Measurements from ENCODE around the gene TLE5.

Gene TLE5

DNA sequence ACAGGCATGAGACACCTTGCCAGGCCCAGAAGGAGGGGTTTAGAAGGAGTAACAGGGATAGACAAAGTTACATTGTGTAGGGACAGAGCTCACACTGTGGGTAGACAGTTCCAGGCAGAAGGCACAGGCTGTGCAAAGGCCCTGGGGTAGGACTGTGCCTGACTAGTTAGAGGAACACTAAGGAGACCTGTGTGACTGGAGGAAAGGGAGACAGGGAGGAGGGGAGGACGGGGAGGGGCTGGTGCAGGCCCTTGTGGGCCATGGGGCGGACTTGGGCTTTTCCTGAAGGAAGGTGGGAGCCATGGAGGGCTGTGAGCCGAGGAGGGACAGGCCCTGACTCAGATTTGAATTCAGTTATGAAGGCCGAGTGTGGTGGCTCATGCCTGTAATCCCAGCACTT, 17.3 kb upstream of the TLE5 start:
- Histone ChIP-seq H3K79me2 (ENCODE audit: control insufficient read depth, insufficient read depth, low read length) (no peaks in the 10 kb centered on the region), H3K4ac (ENCODE audit: low read depth, low read length) (no peak overlapping the region), H3K27ac (ENCODE audit: low read depth, low read length) (no peak overlapping the region), H2BK120ac (ENCODE audit: low read depth, low read length) (no peak overlapping the region), H4K8ac (ENCODE audit: low read depth, low read length) (no peak overlapping the region), H4K5ac (ENCODE audit: low read length) (no peak overlapping the region), H3K23ac (ENCODE audit: low read length) (no peak overlapping the region), H2BK5ac (ENCODE audit: low read length) (no peak overlapping the region), H3K79me1 (ENCODE audit: low read length) (no peaks in the 10 kb centered on the region), H3K36me3 (ENCODE audit: control insufficient read depth, insufficient read depth, low read length) (no peaks in the 10 kb centered on the region), H3K9ac (ENCODE audit: low read length) (no peak overlapping the region), H3K18ac (ENCODE audit: low read length) (no peak overlapping the region), H3K27me3 (ENCODE audit: insufficient read depth, low read length, poor library complexity) (no peaks in the 10 kb centered on the region), H3K4me1 (ENCODE audit: control insufficient read depth, low read depth, low read length) (no peaks in the 10 kb centered on the region), H3K4me2 (ENCODE audit: low read length) (no peak overlapping the region), H2BK15ac (replicated peaks; ENCODE audit: low read depth) (no peak overlapping the region), H2AK5ac (ENCODE audit: low read length) (no peak overlapping the region), H3K56ac (ENCODE audit: low read length) (no peak overlapping the region), H3K4me3 (ENCODE audit: low read length) (no peak overlapping the region)
- no CpG with 5 or more reads among the region's 4 CpGs for WGBS (ENCODE audit: extremely low coverage, insufficient coverage, low lambda C conversion rate)
- DNase-seq = no peak

DNA sequence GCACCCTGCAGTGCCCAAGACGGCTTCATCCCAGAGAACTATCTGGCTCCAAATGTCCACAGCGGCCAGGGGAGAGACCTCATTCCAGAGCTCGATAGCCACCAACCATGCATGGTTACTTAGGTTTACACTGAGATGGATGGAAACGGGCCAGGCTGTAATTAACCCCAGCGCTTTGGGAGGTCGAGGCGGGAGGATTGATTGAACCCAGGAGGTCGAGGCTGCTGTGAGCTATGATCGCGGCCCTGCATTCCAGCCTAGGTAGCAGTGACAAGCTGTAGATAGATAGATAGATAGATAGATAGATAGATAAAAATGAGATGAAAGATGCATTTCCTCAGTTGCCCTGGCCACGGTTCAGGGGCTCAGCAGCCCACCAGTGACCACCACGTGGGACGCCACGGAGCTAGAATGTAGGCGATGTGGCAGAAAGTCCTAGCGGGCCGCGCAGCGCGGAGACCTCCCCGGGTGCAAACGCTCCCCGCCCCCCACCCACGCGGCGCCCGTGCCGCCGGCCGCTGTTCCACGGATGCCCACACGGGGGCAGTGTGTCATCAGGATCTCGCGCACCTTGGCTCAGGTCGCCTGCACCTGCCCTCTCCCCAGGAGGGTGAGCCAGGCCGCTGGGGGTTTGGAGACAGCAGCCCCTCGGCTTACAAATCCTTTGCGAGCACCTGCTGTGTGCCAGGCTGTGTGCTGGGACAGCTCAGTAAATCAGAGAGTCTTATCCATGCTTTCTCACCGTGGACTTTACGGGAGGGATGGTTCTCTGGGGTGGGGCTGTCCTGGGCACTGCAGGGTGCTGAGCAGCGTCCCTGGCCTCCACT, 13.5 kb upstream of the TLE5 start:
- DNase-seq = no peak
- Histone ChIP-seq H3K4me3 (ENCODE audit: low read length) (no peak overlapping the region), H3K36me3 (ENCODE audit: control insufficient read depth, insufficient read depth, low read length) (no peaks in the 10 kb centered on the region)

DNA sequence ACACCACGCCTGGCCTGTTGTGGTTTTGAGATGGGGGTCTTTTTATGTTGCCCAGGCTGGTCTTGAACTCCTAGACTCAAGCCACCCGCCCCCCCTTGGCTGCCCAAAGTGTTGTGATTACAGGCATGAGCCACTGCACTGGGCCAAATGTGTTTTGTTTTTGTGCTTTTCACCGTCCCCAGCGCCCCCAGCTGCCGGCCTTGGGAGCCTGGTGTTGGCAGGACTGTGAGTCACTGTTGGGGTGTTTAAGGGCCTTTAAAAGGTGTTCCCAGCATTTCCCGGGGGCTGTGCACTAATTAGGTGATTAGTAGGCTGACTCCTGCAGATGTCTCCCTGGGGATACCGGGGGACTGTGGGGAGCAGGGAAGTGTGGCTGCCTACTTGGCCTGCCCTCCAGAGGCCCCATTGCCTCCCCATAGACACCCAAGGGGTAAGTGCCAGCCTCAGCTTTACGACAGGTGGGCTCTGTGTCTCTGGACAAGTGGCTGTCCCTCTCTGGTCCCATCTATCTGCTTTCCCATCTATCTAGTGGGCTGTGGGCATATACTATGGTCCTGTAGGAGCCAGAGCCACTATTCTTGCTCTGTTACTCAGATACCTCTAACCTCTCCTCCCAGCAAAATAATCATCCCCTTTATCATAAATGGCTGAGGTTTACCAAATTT, 11.8 kb upstream of the TLE5 start:
- no peaks in the 10 kb centered on the region for H3K79me1 ChIP-seq (ENCODE audit: low read length)
- no peak overlapping the region for H3K56ac ChIP-seq (ENCODE audit: low read length)
- H3K4me3 ChIP-seq (ENCODE audit: low read length) = no peak overlapping the region
- no peak overlapping the region for H3K27ac ChIP-seq (ENCODE audit: low read depth, low read length)
- H4K5ac ChIP-seq (ENCODE audit: low read length) = no peak overlapping the region
- H3K23ac ChIP-seq (ENCODE audit: low read length) = no peak overlapping the region
- H3K18ac ChIP-seq (ENCODE audit: low read length) = no peak overlapping the region
- no CpG with 5 or more reads among the region's 8 CpGs for WGBS (ENCODE audit: extremely low coverage, insufficient coverage, low lambda C conversion rate)
- H3K4me1 ChIP-seq (ENCODE audit: control insufficient read depth, low read depth, low read length) = no peaks in the 10 kb centered on the region
- no peak overlapping the region for H2BK15ac ChIP-seq (replicated peaks; ENCODE audit: low read depth)
- no peak for DNase-seq
- no peaks in the 10 kb centered on the region for H3K27me3 ChIP-seq (ENCODE audit: insufficient read depth, low read length, poor library complexity)
- H3K4ac ChIP-seq (ENCODE audit: low read depth, low read length) = no peak overlapping the region
- H2AK5ac ChIP-seq (ENCODE audit: low read length) = no peak overlapping the region
- no peak overlapping the region for H4K8ac ChIP-seq (ENCODE audit: low read depth, low read length)
- H2BK120ac ChIP-seq (ENCODE audit: low read depth, low read length) = no peak overlapping the region
- no peak overlapping the region for H3K9ac ChIP-seq (ENCODE audit: low read length)
- no peaks in the 10 kb centered on the region for H3K36me3 ChIP-seq (ENCODE audit: control insufficient read depth, insufficient read depth, low read length)
- no peak overlapping the region for H3K4me2 ChIP-seq (ENCODE audit: low read length)
- H2BK5ac ChIP-seq (ENCODE audit: low read length) = no peak overlapping the region
- H3K79me2 ChIP-seq (ENCODE audit: control insufficient read depth, insufficient read depth, low read length) = no peaks in the 10 kb centered on the region

More for the DNA sequence above, 13.5 kb upstream of the TLE5 start:
- H4K5ac ChIP-seq (ENCODE audit: low read length) = no peak overlapping the region
- H2BK5ac ChIP-seq (ENCODE audit: low read length) = no peak overlapping the region
- H3K27ac ChIP-seq (ENCODE audit: low read depth, low read length) = no peak overlapping the region
- H3K23ac ChIP-seq (ENCODE audit: low read length) = no peak overlapping the region
- H2BK15ac ChIP-seq (replicated peaks; ENCODE audit: low read depth) = no peak overlapping the region
- no peak overlapping the region for H3K18ac ChIP-seq (ENCODE audit: low read length)
- no peaks in the 10 kb centered on the region for H3K4me1 ChIP-seq (ENCODE audit: control insufficient read depth, low read depth, low read length)
- WGBS (ENCODE audit: extremely low coverage, insufficient coverage, low lambda C conversion rate) = no CpG with 5 or more reads among the region's 41 CpGs
- no peak overlapping the region for H4K8ac ChIP-seq (ENCODE audit: low read depth, low read length)
- H3K4me2 ChIP-seq (ENCODE audit: low read length) = no peak overlapping the region
- no peak overlapping the region for H3K9ac ChIP-seq (ENCODE audit: low read length)
- H3K4ac ChIP-seq (ENCODE audit: low read depth, low read length) = no peak overlapping the region
- H3K79me1 ChIP-seq (ENCODE audit: low read length) = no peaks in the 10 kb centered on the region
- no peaks in the 10 kb centered on the region for H3K79me2 ChIP-seq (ENCODE audit: control insufficient read depth, insufficient read depth, low read length)
- no peak overlapping the region for H2AK5ac ChIP-seq (ENCODE audit: low read length)
- no peaks in the 10 kb centered on the region for H3K27me3 ChIP-seq (ENCODE audit: insufficient read depth, low read length, poor library complexity)
- no peak overlapping the region for H3K56ac ChIP-seq (ENCODE audit: low read length)
- H2BK120ac ChIP-seq (ENCODE audit: low read depth, low read length) = no peak overlapping the region

DNA sequence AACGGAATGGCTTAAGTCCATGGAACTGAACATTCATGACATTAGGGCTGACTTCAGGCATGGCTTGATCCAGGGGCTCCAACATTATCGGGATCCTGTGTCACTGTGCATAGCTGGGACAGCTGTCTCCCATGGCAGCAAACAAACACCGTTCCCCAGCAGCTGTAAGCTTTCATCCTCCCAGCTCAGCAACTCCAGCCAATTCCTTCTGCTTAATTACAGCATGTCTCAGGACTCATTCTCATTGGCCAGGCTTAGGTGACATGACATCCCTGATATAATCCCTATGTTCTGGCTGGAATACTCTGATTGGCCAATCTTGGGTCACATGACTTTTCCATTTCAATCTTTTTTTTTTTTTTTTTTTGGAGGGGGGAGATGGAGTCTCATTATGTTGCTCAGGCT, 10.9 kb upstream of the TLE5 start:
- Histone ChIP-seq H4K8ac (ENCODE audit: low read depth, low read length) (no peak overlapping the region), H3K4me1 (ENCODE audit: control insufficient read depth, low read depth, low read length) (no peaks in the 10 kb centered on the region), H3K79me1 (ENCODE audit: low read length) (no peaks in the 10 kb centered on the region), H3K23ac (ENCODE audit: low read length) (no peak overlapping the region), H3K56ac (ENCODE audit: low read length) (no peak overlapping the region), H3K18ac (ENCODE audit: low read length) (no peak overlapping the region), H2BK120ac (ENCODE audit: low read depth, low read length) (no peak overlapping the region), H3K9ac (ENCODE audit: low read length) (no peak overlapping the region), H2BK15ac (replicated peaks; ENCODE audit: low read depth) (no peak overlapping the region), H3K79me2 (ENCODE audit: control insufficient read depth, insufficient read depth, low read length) (no peaks in the 10 kb centered on the region), H2BK5ac (ENCODE audit: low read length) (no peak overlapping the region), H3K36me3 (ENCODE audit: control insufficient read depth, insufficient read depth, low read length) (no peaks in the 10 kb centered on the region), H2AK5ac (ENCODE audit: low read length) (no peak overlapping the region), H3K27ac (ENCODE audit: low read depth, low read length) (no peak overlapping the region), H3K4ac (ENCODE audit: low read depth, low read length) (no peak overlapping the region), H3K4me2 (ENCODE audit: low read length) (no peak overlapping the region), H3K27me3 (ENCODE audit: insufficient read depth, low read length, poor library complexity) (no peaks in the 10 kb centered on the region), H3K4me3 (ENCODE audit: low read length) (no peak overlapping the region), H4K5ac (ENCODE audit: low read length) (no peak overlapping the region)
- DNase-seq = peak; percentile 79
- no CpG with 5 or more reads among the region's 3 CpGs for WGBS (ENCODE audit: extremely low coverage, insufficient coverage, low lambda C conversion rate)

DNA sequence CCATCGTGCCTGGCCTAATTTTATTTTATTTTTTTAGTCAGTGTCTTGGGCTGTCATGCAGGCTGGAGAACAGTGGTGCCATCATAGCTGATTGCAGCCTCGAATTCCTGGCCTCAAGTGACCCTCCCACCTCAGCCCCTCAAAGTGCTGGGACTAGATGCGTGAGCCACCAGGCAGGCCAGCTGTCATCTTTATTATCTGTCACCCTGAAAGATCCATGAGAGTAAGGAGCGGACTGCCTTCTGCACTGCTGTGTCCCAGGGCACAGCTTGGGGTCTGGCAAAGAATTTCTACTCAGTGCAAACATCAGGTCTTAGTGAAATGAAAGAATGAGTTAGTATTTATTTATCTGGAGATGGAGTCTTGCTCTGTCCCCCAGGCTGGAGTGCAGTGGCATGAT, 9.5 kb upstream of the TLE5 start:
- no peak overlapping the region for H3K9ac ChIP-seq (ENCODE audit: low read length)
- H3K56ac ChIP-seq (ENCODE audit: low read length) = no peak overlapping the region
- no peak overlapping the region for H2BK15ac ChIP-seq (replicated peaks; ENCODE audit: low read depth)
- no peak overlapping the region for H3K4me3 ChIP-seq (ENCODE audit: low read length)
- H3K79me2 ChIP-seq (ENCODE audit: control insufficient read depth, insufficient read depth, low read length) = no peaks in the 10 kb centered on the region
- no peak overlapping the region for H4K5ac ChIP-seq (ENCODE audit: low read length)
- no peak overlapping the region for H3K23ac ChIP-seq (ENCODE audit: low read length)
- H3K79me1 ChIP-seq (ENCODE audit: low read length) = no peaks in the 10 kb centered on the region
- no peaks in the 10 kb centered on the region for H3K36me3 ChIP-seq (ENCODE audit: control insufficient read depth, insufficient read depth, low read length)
- H3K4me1 ChIP-seq (ENCODE audit: control insufficient read depth, low read depth, low read length) = no peaks in the 10 kb centered on the region
- no peak overlapping the region for H4K8ac ChIP-seq (ENCODE audit: low read depth, low read length)
- no peak overlapping the region for H2BK120ac ChIP-seq (ENCODE audit: low read depth, low read length)
- H3K4me2 ChIP-seq (ENCODE audit: low read length) = no peak overlapping the region
- H3K4ac ChIP-seq (ENCODE audit: low read depth, low read length) = no peak overlapping the region
- no peak overlapping the region for H3K18ac ChIP-seq (ENCODE audit: low read length)
- H2BK5ac ChIP-seq (ENCODE audit: low read length) = no peak overlapping the region
- no peak overlapping the region for H2AK5ac ChIP-seq (ENCODE audit: low read length)
- no peaks in the 10 kb centered on the region for H3K27me3 ChIP-seq (ENCODE audit: insufficient read depth, low read length, poor library complexity)
- DNase-seq = no peak
- no peak overlapping the region for H3K27ac ChIP-seq (ENCODE audit: low read depth, low read length)
- WGBS (ENCODE audit: extremely low coverage, insufficient coverage, low lambda C conversion rate) = no CpG with 5 or more reads among the region's 4 CpGs
